GM12878 (cell line): ENCODE measurements around the gene NTM. TPM values are rescaled to one million over a fixed set of nuclear protein-coding genes. Genes with fewer than 3 reads are reported as not detected.

Source experiments
- ATAC-seq: fragments of 200-7000 bp; cut with Tn5 transposase; 3 replicates; pipeline ENCODE4 v1.9.1; 2020; ENCODE audit warnings: mild to moderate bottlenecking, moderate library complexity
- BruUV-seq: library from RNA; stranded (reverse); fragments of 400-500 nt; replicated peaks from 2 replicates; lab custom pipeline; 2021; lab: Mats Ljungman, UMichigan
- CTCF ChIA-PET: fragments of 300-600 bp; sonication (Branson Sonifier 250); formaldehyde crosslinking; extraction: SDS; loops from one replicate; lab custom pipeline; 2021; ENCODE audit warnings: inconsistent platforms; lab: Yijun Ruan, JAX
- POLR2A ChIA-PET: fragments of 350-600 bp; formaldehyde crosslinking; extraction: SDS; loops from one replicate; lab custom pipeline; 2021; ENCODE audit warnings: inconsistent platforms; lab: Charles Lee
- RAD21 ChIA-PET: fragments of 300-600 bp; sonication (Branson Sonifier 250); formaldehyde crosslinking; loops from one replicate; lab custom pipeline; 2023; ENCODE audit warnings: antibody characterized with exemption; ENCODE audit not compliant: unreplicated experiment; lab: Charles Lee
- SMC1A ChIA-PET: fragments of 300-600 bp; sonication (Branson Sonifier 250); formaldehyde crosslinking; loops from one replicate; lab custom pipeline; 2023; ENCODE audit not compliant: unreplicated experiment, uncharacterized antibody; lab: Charles Lee
- DNase-seq: peaks from one replicate; pipeline ENCODE4 v3.0.0-alpha.2; 2011; ENCODE audit warnings: low read depth, low spot score
- FAIRE-seq: peaks from 3 replicates; lab custom pipeline; 2011; peaks lifted over from hg19 to GRCh38; lab: Jason Lieb, UNC
- H2AFZ ChIP-seq: 2 replicates; pipeline ENCODE4 v1.6.0; 2011; ENCODE audit warnings: low read depth, low read length, control low read depth; ENCODE audit not compliant: control insufficient read depth
- H3K27ac ChIP-seq: 2 replicates; pipeline ENCODE4 v1.5.1; 2011; ENCODE audit warnings: control low read depth; ENCODE audit not compliant: control insufficient read depth, insufficient read depth
- H3K27me3 ChIP-seq, 2 experiments: replicated peaks in 1 of 2; 2 replicates each; pipeline versions ENCODE4 v1.6.0 to v1.6.1; 2011; ENCODE audit warnings: low read length in 1 of 2; ENCODE audit not compliant: control insufficient read depth in 2 of 2, insufficient read depth in 2 of 2
- H3K36me3 ChIP-seq, 2 experiments: 2 replicates each; pipeline ENCODE4 v1.5.1; 2011; ENCODE audit warnings: low read length in 1 of 2; ENCODE audit not compliant: control insufficient read depth in 2 of 2, insufficient read depth in 2 of 2
- H3K4me1 ChIP-seq: 2 replicates; pipeline ENCODE4 v1.6.1; 2011; ENCODE audit warnings: mild to moderate bottlenecking, low read length, moderate library complexity, mixed read lengths; ENCODE audit not compliant: control insufficient read depth, insufficient read depth
- H3K4me2 ChIP-seq: 2 replicates; pipeline ENCODE4 v1.6.0; 2011; ENCODE audit warnings: control low read depth; ENCODE audit not compliant: control insufficient read depth, insufficient read depth
- H3K4me3 ChIP-seq: fragments of 200-600 bp; sonication (generic); 2 replicates; pipeline ENCODE4 v1.5.1; 2016
- H3K79me2 ChIP-seq: 2 replicates; pipeline ENCODE4 v1.6.0; 2011; ENCODE audit warnings: low read length; ENCODE audit not compliant: control insufficient read depth, insufficient read depth
- H3K9ac ChIP-seq: 2 replicates; pipeline ENCODE4 v1.8.0; 2011; ENCODE audit warnings: low read length, control low read depth, mixed read lengths; ENCODE audit not compliant: control insufficient read depth, insufficient read depth
- H3K9me3 ChIP-seq: replicated peaks from 3 replicates; pipeline ENCODE4 v1.5.1; 2011; ENCODE audit warnings: mild to moderate bottlenecking, low read length; ENCODE audit not compliant: control insufficient read depth, insufficient read depth
- H4K20me1 ChIP-seq: 2 replicates; pipeline ENCODE4 v1.6.0; 2011; ENCODE audit not compliant: control insufficient read depth, insufficient read depth
- ATF7 ChIP-seq: fragments of 450-650 bp; IDR thresholded peaks from 2 replicates; pipeline ENCODE4 v1.6.1; 2016; ENCODE audit warnings: low read depth, mild to moderate bottlenecking
- ETV6 ChIP-seq, 2 experiments: fragments of 450-650 bp in 1 of 2; IDR thresholded peaks in 1 of 2; conservative IDR thresholded peaks in 1 of 2; 2 replicates each; pipeline ENCODE4 v1.6.1; 2014; ENCODE audit warnings: antibody characterized with exemption in 1 of 2, borderline replicate concordance in 1 of 2, low read depth in 1 of 2, mild to moderate bottlenecking in 1 of 2, moderate library complexity in 1 of 2
- EZH2 ChIP-seq: IDR thresholded peaks from 2 replicates; pipeline ENCODE4 v1.6.1; 2012; ENCODE audit warnings: low read depth, mild to moderate bottlenecking, control low read depth, inconsistent platforms, low read length, borderline replicate concordance; ENCODE audit not compliant: control insufficient read depth
- HDAC6 ChIP-seq: fragments of 200-600 bp; sonication (generic); IDR thresholded peaks from one replicate; pipeline ENCODE4 v1.8.0; 2017; ENCODE audit warnings: antibody characterized with exemption; ENCODE audit not compliant: unreplicated experiment
- KDM1A ChIP-seq: fragments of 200-600 bp; sonication (generic); IDR thresholded peaks from 2 replicates; pipeline ENCODE4 v1.6.1; 2016; ENCODE audit warnings: borderline replicate concordance
- NR2F1 ChIP-seq: fragments of 450-650 bp; conservative IDR thresholded peaks from 2 replicates; pipeline ENCODE4 v1.6.1; 2017; ENCODE audit warnings: mild to moderate bottlenecking
- PAX5 ChIP-seq: IDR thresholded peaks from 2 replicates; pipeline ENCODE4 v1.6.1; 2011; ENCODE audit warnings: low read depth, low read length, borderline replicate concordance
- POLR2A ChIP-seq: IDR thresholded peaks from 2 replicates; pipeline ENCODE4 v1.6.1; 2011; ENCODE audit warnings: low read depth, mild to moderate bottlenecking, low read length
- POU2F2 ChIP-seq: IDR thresholded peaks from 3 replicates; pipeline ENCODE4 v1.6.1; 2011; ENCODE audit warnings: low read depth, mild to moderate bottlenecking, low read length, borderline replicate concordance
- RAD21 ChIP-seq: IDR thresholded peaks from 2 replicates; pipeline ENCODE4 v1.6.1; 2011; ENCODE audit warnings: mild to moderate bottlenecking, low read depth, low read length, moderate library complexity; ENCODE audit not compliant: insufficient read depth
- ZNF217 ChIP-seq: fragments of 450-650 bp; IDR thresholded peaks from 2 replicates; pipeline ENCODE4 v1.6.1; 2017; ENCODE audit warnings: antibody characterized with exemption, mild to moderate bottlenecking
- ZSCAN29 ChIP-seq: fragments of 450-650 bp; IDR thresholded peaks from 2 replicates; pipeline ENCODE4 v1.6.1; 2017; ENCODE audit warnings: mild to moderate bottlenecking, moderate library complexity
- WGBS: methylation state at CpG from one replicate; pipeline ENCODE4 v1.1.6; 2016; ENCODE audit warnings: low lambda C conversion rate; ENCODE audit not compliant: insufficient replicate concordance, insufficient coverage; ENCODE audit errors: missing lambda C conversion rate; 5-methylcytosine and 5-hydroxymethylcytosine counted together
- in situ Hi-C: fragments of 300-500 bp; cut with MboI; formaldehyde crosslinking; loops from 9 replicates; pipeline ENCODE4 v1.14.3; 2018; ENCODE audit warnings: mixed read lengths
- intact Hi-C: fragments of 100-400 bp; cut with micrococcal nuclease; formaldehyde crosslinking; loops from one replicate; pipeline ENCODE4 v1.14.2; 2022; ENCODE audit not compliant: unreplicated experiment
- polyA plus RNA-seq, 11 experiments: library from polyadenylated mRNA; depleted of rRNA in 4 of 11; unstranded in 6 of 11; stranded (reverse) in 5 of 11; fragments of >200 nt; fragmentation: Nextera tagmentation in 4 of 11; fragmentation: Illumina TruSeq in 1 of 11; extraction: Ambion mirVana in 4 of 11; extraction: Trizol in 1 of 11; gene quantifications; 1 replicate in 1 of 11; 2 replicates in 10 of 11; pipeline versions ENCODE4 v1.2.1 to v1.2.3, GENCODE V29; 2011 to 2016; ENCODE audit warnings: inconsistent platforms in 2 of 11, missing spikeins in 2 of 11, low read depth in 1 of 11
- total RNA-seq, 4 experiments: library from RNA; depleted of rRNA in 3 of 4; stranded (reverse); fragments of >200 nt in 3 of 4; fragmentation: Illumina TruSeq in 1 of 4; extraction: Trizol in 1 of 4; gene quantifications; 2 replicates each; pipeline versions ENCODE4 v1.2.1 to v1.2.3, GENCODE V29; 2013 to 2021

NTM gene
- total and polyA plus RNA-seq, 10 of the 15 experiments (the other 5 are each of a cell fraction or from before 2014, with no cell fraction given), result not detected

GRCh38 chr11:132072858-132073211, 702.4 kb downstream of the NTM start:
- intact Hi-C loops (no loop called here), in situ Hi-C loops (no loop called here)
- WGBS, result 29% methylated on average over 3 of the region's 3 CpGs
- ATAC-seq (no peak), DNase-seq (no peak), FAIRE-seq (no peak)
- ChIA-PET CTCF (no interaction called here), POLR2A (no interaction called here), RAD21 (no interaction called here), SMC1A (interaction anchor here (0.7 kb wide), 1 partner anchor 54 kb away, joined by 3 read pairs; no protein-coding TSS in a partner anchor)
- Histone ChIP-seq H4K20me1 (no peaks in the 10 kb centered on the region), H3K4me1 (no peaks in the 10 kb centered on the region), H3K27me3 (no peaks in the 10 kb centered on the region), H3K27ac (no peak overlapping the region), H3K79me2 (no peaks in the 10 kb centered on the region), H3K9me3 (no peaks in the 10 kb centered on the region; the same call in 2 of the 3 replicates), H3K4me3 (no peak overlapping the region), H3K4me2 (no peak overlapping the region), H2AFZ (no peak overlapping the region), H3K9ac (no peak overlapping the region), H3K36me3 (no peaks in the 10 kb centered on the region)
- TF ChIP-seq EZH2 (no peak), POLR2A (no peak), NR2F1 (no peak), POU2F2 (no peak), ATF7 (no peak), PAX5 (no peak), ETV6 (conservative IDR thresholded peaks at IDR 0.05 in 1 of 2, IDR thresholded peaks at IDR 0.05 in 1 of 2; ENCODE audit: borderline replicate concordance in 1 of 2, low read depth in 1 of 2) (no peak), HDAC6 (no peak), RAD21 (no peak), KDM1A (no peak), ZSCAN29 (no peak), ZNF217 (no peak)
- BruUV-seq, result no TSS peak
